GM23338 (cell line): ENCODE results near the gene PTPN6. TPM values are rescaled to one million over a fixed set of nuclear protein-coding genes. Genes with fewer than 3 reads are reported as not detected.
A peak's percentile ranks its signal among the peaks of the same experiment; 100 is the strongest.

ENCODE experiments used
- ATAC-seq: fragments of 200-7000 bp; cut with Tn5 transposase; 3 replicates; pipeline ENCODE4 v1.9.1; 2020
- DNase-seq: peaks from one replicate; pipeline ENCODE4 v3.0.0-alpha.2; 2015; ENCODE audit warnings: low spot score
- H2AFZ ChIP-seq: fragments of 200-600 bp; sonication (generic); 2 replicates; pipeline ENCODE4 v1.8.0; 2016; ENCODE audit warnings: antibody characterized with exemption, mild to moderate bottlenecking, moderate library complexity
- H3F3A ChIP-seq: fragments of 200-600 bp; sonication (generic); replicated peaks from 2 replicates; pipeline ENCODE4 v1.8.0; 2017; ENCODE audit warnings: antibody characterized with exemption, mixed run types, low read depth
- H3K27ac ChIP-seq: fragments of 200-600 bp; sonication (generic); 2 replicates; pipeline ENCODE4 v1.6.1; 2016; ENCODE audit warnings: low read depth
- H3K27me3 ChIP-seq: fragments of 200-600 bp; sonication (generic); 2 replicates; pipeline ENCODE4 v1.8.0; 2016; ENCODE audit warnings: mild to moderate bottlenecking, mixed run types, moderate library complexity; ENCODE audit not compliant: insufficient read depth
- H3K36me3 ChIP-seq: fragments of 200-600 bp; sonication (generic); 2 replicates; pipeline ENCODE4 v1.8.0; 2016; ENCODE audit warnings: mild to moderate bottlenecking; ENCODE audit not compliant: insufficient read depth
- H3K4me1 ChIP-seq: fragments of 200-600 bp; sonication (generic); 2 replicates; pipeline ENCODE4 v1.8.0; 2016; ENCODE audit warnings: mild to moderate bottlenecking, moderate library complexity; ENCODE audit not compliant: insufficient read depth
- H3K4me2 ChIP-seq: fragments of 200-600 bp; sonication (generic); 2 replicates; pipeline ENCODE4 v1.7.1; 2017; ENCODE audit warnings: mixed run types
- H3K4me3 ChIP-seq: fragments of 200-600 bp; sonication (generic); 2 replicates; pipeline ENCODE4 v1.6.1; 2016; ENCODE audit warnings: mixed run types
- H3K79me2 ChIP-seq: fragments of 200-600 bp; sonication (generic); replicated peaks from 2 replicates; pipeline ENCODE4 v1.8.0; 2017; ENCODE audit warnings: mild to moderate bottlenecking; ENCODE audit not compliant: insufficient read depth
- H3K9me2 ChIP-seq: fragments of 200-600 bp; sonication (generic); 2 replicates; pipeline ENCODE4 v1.8.0; 2017; ENCODE audit not compliant: insufficient read depth
- H4K20me1 ChIP-seq: fragments of 200-600 bp; sonication (generic); replicated peaks from 2 replicates; pipeline ENCODE4 v1.8.0; 2017; ENCODE audit warnings: mild to moderate bottlenecking; ENCODE audit not compliant: insufficient read depth
- H3K27ac Mint-ChIP-seq: 2 replicates; pipeline ENCODE4 v1.8.0; 2020; ENCODE audit warnings: inconsistent platforms, mild to moderate bottlenecking, moderate library complexity, mixed read lengths
- H3K27me3 Mint-ChIP-seq: 3 replicates; pipeline ENCODE4 v1.8.0; 2022; ENCODE audit warnings: low read depth, mild to moderate bottlenecking, moderate library complexity, mixed read lengths, inconsistent platforms; ENCODE audit not compliant: insufficient read depth, poor library complexity
- H3K36me3 Mint-ChIP-seq: 3 replicates; pipeline ENCODE4 v1.8.0; 2021; ENCODE audit warnings: low read depth, mild to moderate bottlenecking, inconsistent platforms, moderate library complexity, mixed read lengths
- H3K4me1 Mint-ChIP-seq: 3 replicates; pipeline ENCODE4 v1.8.0; 2020; ENCODE audit warnings: mild to moderate bottlenecking, inconsistent platforms, mixed read lengths
- H3K4me3 Mint-ChIP-seq: 3 replicates; pipeline ENCODE4 v1.8.0; 2021; ENCODE audit warnings: moderate library complexity, mild to moderate bottlenecking, inconsistent platforms, mixed read lengths
- H3K9me3 Mint-ChIP-seq: 3 replicates; pipeline ENCODE4 v1.8.0; 2020; ENCODE audit warnings: moderate library complexity, mild to moderate bottlenecking, inconsistent platforms, mixed read lengths
- CREB1 ChIP-seq: fragments of 250-450 bp; sonication (Bioruptor Pico); IDR thresholded peaks from 2 replicates; pipeline ENCODE4 v1.5.0; 2020; ENCODE audit warnings: low read depth, mild to moderate bottlenecking, moderate library complexity
- EZH2 ChIP-seq: fragments of 200-600 bp; sonication (generic); IDR thresholded peaks from one replicate; pipeline ENCODE4 v1.8.0; 2017; ENCODE audit warnings: antibody characterized with exemption, mild to moderate bottlenecking, low read depth; ENCODE audit not compliant: unreplicated experiment
- EZH2phosphoT487 ChIP-seq: fragments of 200-600 bp; sonication (generic); IDR thresholded peaks from one replicate; pipeline ENCODE4 v1.8.1; 2018; ENCODE audit warnings: antibody characterized with exemption; ENCODE audit not compliant: unreplicated experiment
- ZNF114 ChIP-seq: fragments of 250-450 bp; sonication (Bioruptor Pico); IDR thresholded peaks from 2 replicates; pipeline ENCODE4 v1.5.0; 2020; ENCODE audit warnings: mild to moderate bottlenecking, moderate library complexity
- ZNF462 ChIP-seq: fragments of 250-450 bp; sonication (Bioruptor Pico); IDR thresholded peaks from 2 replicates; pipeline ENCODE4 v1.5.0; 2020; ENCODE audit warnings: mild to moderate bottlenecking, moderate library complexity
- polyA plus RNA-seq: library from polyadenylated mRNA; unstranded; fragments of >200 nt; fragmentation: Nextera tagmentation; extraction: Ambion mirVana; gene quantifications from 2 replicates; pipeline ENCODE4 v1.2.1, GENCODE V29; 2016
- total RNA-seq: library from RNA; depleted of rRNA; stranded (reverse); fragments of >200 nt; shearing (Covaris generic); gene quantifications from 2 replicates; pipeline ENCODE4 v1.2.3, GENCODE V29; 2014
- TF ChIP-seq, protein P1 (sequence below), 2 experiments: fragments of 200-600 bp in 1 of 2; sonication (generic) in 1 of 2; conservative IDR thresholded peaks; 2 replicates each; pipeline versions ENCODE4 v1.5.1 to v1.6.1; 2016 to 2017; ENCODE audit warnings: antibody characterized with exemption in 2 of 2, low read depth in 2 of 2, mild to moderate bottlenecking in 2 of 2, moderate library complexity in 1 of 2

PTPN6 gene
- total and polyA plus RNA-seq, 2 experiments from 2014 or later, result 25.3 to 35.4 TPM

DNA sequence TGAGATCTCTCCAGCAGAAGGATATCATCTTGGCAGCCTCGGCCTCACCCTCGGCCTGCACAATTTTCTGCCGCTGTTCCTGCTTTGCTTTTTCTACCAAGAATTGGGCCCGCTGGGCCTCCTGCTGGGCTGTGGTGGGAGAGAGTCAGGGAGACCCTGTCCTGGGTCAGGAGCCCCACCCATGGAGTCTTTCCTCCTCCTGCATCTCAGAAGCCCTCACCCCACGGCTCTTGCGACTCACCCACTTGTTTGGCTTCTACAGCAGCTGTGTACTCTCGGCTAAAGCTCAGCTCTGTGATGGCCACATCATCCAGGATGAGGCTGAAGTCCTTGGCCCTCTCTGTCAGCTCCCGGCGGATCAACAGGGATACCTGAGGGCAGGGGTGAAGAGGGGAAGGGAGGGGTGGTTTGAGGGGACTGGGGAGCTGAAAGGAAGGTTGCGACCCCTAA, 16.5 kb downstream of the PTPN6 start (continued):
- TF ChIP-seq CREB1, result no peak
- TF ChIP-seq, protein P1, sequence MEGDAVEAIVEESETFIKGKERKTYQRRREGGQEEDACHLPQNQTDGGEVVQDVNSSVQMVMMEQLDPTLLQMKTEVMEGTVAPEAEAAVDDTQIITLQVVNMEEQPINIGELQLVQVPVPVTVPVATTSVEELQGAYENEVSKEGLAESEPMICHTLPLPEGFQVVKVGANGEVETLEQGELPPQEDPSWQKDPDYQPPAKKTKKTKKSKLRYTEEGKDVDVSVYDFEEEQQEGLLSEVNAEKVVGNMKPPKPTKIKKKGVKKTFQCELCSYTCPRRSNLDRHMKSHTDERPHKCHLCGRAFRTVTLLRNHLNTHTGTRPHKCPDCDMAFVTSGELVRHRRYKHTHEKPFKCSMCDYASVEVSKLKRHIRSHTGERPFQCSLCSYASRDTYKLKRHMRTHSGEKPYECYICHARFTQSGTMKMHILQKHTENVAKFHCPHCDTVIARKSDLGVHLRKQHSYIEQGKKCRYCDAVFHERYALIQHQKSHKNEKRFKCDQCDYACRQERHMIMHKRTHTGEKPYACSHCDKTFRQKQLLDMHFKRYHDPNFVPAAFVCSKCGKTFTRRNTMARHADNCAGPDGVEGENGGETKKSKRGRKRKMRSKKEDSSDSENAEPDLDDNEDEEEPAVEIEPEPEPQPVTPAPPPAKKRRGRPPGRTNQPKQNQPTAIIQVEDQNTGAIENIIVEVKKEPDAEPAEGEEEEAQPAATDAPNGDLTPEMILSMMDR (conservative IDR thresholded peaks at IDR 0.05; ENCODE audit: low read depth in 2 of 2), result no peak

- Mint-ChIP-seq H3K9me3 (peaks cover 2% of the 10 kb centered on the region; the same call in 1 of the 3 replicates), H3K4me3 (peak overlapping the region; percentile 100), H3K4me1 (peaks cover 47% of the 10 kb centered on the region), H3K36me3 (peaks cover 79% of the 10 kb centered on the region), H3K27me3 (peaks cover 21% of the 10 kb centered on the region), H3K27ac (peak overlapping the region; percentile 99)
- Histone ChIP-seq H3F3A (peaks cover 55% of the 10 kb centered on the region), H3K79me2 (peaks cover 68% of the 10 kb centered on the region), H3K4me2 (no peak overlapping the region), H3K4me3 (peak overlapping the region; percentile 73; the same call in 1 of the 2 replicates), H3K4me1 (peaks cover 34% of the 10 kb centered on the region), H2AFZ (no peak overlapping the region), H4K20me1 (peaks cover 10% of the 10 kb centered on the region; the same call in 1 of the 2 replicates), H3K36me3 (peaks cover 31% of the 10 kb centered on the region), H3K27ac (peak overlapping the region; percentile 92; the same call in 1 of the 2 replicates), H3K27me3 (no peaks in the 10 kb centered on the region), H3K9me2 (no peaks in the 10 kb centered on the region)
- TF ChIP-seq ZNF462 (CRISPR knock-in tag) (no peak), ZNF114 (CRISPR knock-in tag) (no peak), EZH2phosphoT487 (no peak), EZH2 (no peak)
- ATAC-seq (no peak), DNase-seq (no peak)
Measured at GRCh38 chr12:6968426-6968825, 17.3 kb downstream of the PTPN6 start.
